Chondrocyte (in vitro differentiated cells): ENCODE results near the gene TNNI3K. TPM values are rescaled to one million over a fixed set of nuclear protein-coding genes. Genes with fewer than 3 reads are reported as not detected.

ENCODE experiments used
- DNase-seq: peaks from one replicate; pipeline ENCODE4 v3.0.0; 2021; ENCODE audit warnings: mixed read lengths, low spot score
- H3K27ac Mint-ChIP-seq: one replicate; pipeline ENCODE4 v1.8.0; 2021; ENCODE audit warnings: mild to moderate bottlenecking, moderate library complexity, mixed read lengths; ENCODE audit not compliant: unreplicated experiment
- H3K27me3 Mint-ChIP-seq: 2 replicates; pipeline ENCODE4 v1.8.0; 2021; ENCODE audit warnings: low read depth, mixed read lengths
- H3K36me3 Mint-ChIP-seq: 2 replicates; pipeline ENCODE4 v1.8.0; 2021; ENCODE audit warnings: low read depth, mixed read lengths
- H3K4me1 Mint-ChIP-seq: 2 replicates; pipeline ENCODE4 v1.8.0; 2021; ENCODE audit warnings: low read depth, mild to moderate bottlenecking, mixed read lengths
- H3K4me3 Mint-ChIP-seq: one replicate; pipeline ENCODE4 v1.8.0; 2021; ENCODE audit warnings: mild to moderate bottlenecking, moderate library complexity, mixed read lengths; ENCODE audit not compliant: unreplicated experiment
- H3K9me3 Mint-ChIP-seq: 2 replicates; pipeline ENCODE4 v1.8.0; 2021; ENCODE audit warnings: low read depth, mixed read lengths
- CTCF ChIP-seq: fragments of 200-600 bp; sonication (generic); IDR thresholded peaks from 2 replicates; pipeline ENCODE4 v1.5.0; 2021; ENCODE audit warnings: antibody characterized with exemption, mild to moderate bottlenecking, moderate library complexity
- total RNA-seq: library from RNA; stranded (reverse); gene quantifications from 3 replicates; pipeline ENCODE4 v1.2.1, GENCODE V29; 2021

The TNNI3K gene
- total RNA-seq, 1 donor from 2014 or later: not detected

- Mint-ChIP-seq H3K27me3 (peaks cover 2% of the 10 kb centered on the region), H3K36me3 (no peaks in the 10 kb centered on the region), H3K9me3 (no peaks in the 10 kb centered on the region), H3K27ac (no peak overlapping the region), H3K4me1 (no peaks in the 10 kb centered on the region), H3K4me3 (no peak overlapping the region)
- no peak for DNase-seq
- TF ChIP-seq CTCF: no peak
Measured at GRCh38 chr1:74432325-74432724, 197.1 kb downstream of the TNNI3K start.

GRCh38 chr1:74434321-74434720, 199.1 kb downstream of the TNNI3K start:
- H3K4me1 Mint-ChIP-seq: no peaks in the 10 kb centered on the region
- no peaks in the 10 kb centered on the region for H3K9me3 Mint-ChIP-seq
- H3K27ac Mint-ChIP-seq: no peak overlapping the region
- no peak for TF ChIP-seq CTCF
- H3K27me3 Mint-ChIP-seq: peaks cover 2% of the 10 kb centered on the region
- H3K4me3 Mint-ChIP-seq: no peak overlapping the region
- no peaks in the 10 kb centered on the region for H3K36me3 Mint-ChIP-seq
- DNase-seq: no peak

DNA sequence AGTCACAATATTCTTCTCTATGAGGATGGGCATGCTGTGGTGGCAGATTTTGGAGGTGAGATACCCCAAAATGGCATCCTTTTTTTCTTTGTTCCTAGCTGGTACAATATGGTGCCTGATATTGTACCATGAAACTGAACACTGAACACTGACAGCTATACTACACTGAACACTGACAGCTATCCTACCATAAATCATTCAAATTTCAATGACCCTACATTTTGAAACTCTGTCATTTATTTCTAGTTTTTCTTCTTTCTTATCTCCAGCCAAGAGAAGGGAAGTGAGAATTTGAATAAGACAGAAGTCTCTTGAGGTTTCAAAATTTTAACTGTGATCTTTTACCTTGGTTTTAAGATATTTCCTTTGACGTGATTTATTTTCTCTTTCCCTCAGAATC, 200.9 kb downstream of the TNNI3K start:
- Mint-ChIP-seq H3K27ac (no peak overlapping the region), H3K36me3 (no peaks in the 10 kb centered on the region), H3K27me3 (peaks cover 2% of the 10 kb centered on the region), H3K4me1 (no peaks in the 10 kb centered on the region), H3K4me3 (no peak overlapping the region), H3K9me3 (no peaks in the 10 kb centered on the region)
- TF ChIP-seq CTCF: no peak
- no peak for DNase-seq

DNA sequence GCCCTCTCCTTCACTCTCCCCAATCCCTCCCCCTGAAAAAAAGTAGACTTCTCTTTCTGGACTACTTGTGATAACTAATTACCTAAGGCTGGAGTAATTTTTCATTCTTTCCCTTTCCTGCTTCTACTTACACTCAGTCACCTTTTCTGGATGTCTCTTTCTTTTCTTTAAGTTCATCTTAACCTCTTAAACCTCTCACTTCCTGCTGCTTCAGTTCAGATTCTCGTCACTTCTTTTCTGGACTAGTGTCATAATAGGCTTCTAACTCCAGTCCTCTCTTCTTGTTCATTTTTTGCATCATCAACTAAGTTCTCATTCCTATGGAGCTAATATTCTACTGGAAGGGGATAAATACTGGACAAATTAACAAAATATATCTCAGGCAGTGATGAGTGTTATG, 201.8 kb downstream of the TNNI3K start:
- Mint-ChIP-seq H3K27ac (no peak overlapping the region), H3K9me3 (no peaks in the 10 kb centered on the region), H3K4me3 (no peak overlapping the region), H3K4me1 (no peaks in the 10 kb centered on the region), H3K27me3 (peaks cover 2% of the 10 kb centered on the region), H3K36me3 (no peaks in the 10 kb centered on the region)
- no peak for TF ChIP-seq CTCF
- no peak for DNase-seq

DNA sequence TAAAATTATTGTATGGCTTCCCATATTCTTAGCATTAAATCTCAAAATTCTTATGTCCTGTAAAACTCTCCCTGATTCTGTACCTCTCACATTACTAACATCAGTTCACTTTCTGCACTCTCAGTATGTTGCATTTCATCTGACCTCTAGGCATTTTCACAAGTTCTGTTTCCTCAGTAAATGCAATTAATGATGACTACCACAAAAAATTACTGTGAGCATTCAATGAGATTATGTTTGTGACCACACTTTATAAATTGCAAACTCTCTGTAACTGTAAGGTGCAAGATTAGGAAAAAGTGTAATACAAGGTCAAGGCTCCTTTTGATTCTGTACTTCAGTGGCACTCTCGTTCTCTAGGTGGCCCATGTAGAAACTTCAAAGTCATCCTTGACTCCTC, 216.8 kb downstream of the TNNI3K start:
- TF ChIP-seq CTCF: no peak
- H3K9me3 Mint-ChIP-seq: peaks cover 5% of the 10 kb centered on the region

More for the DNA sequence above, 216.8 kb downstream of the TNNI3K start:
- Mint-ChIP-seq H3K4me3 (no peak overlapping the region), H3K27me3 (peaks cover 6% of the 10 kb centered on the region), H3K27ac (no peak overlapping the region), H3K36me3 (peaks cover 3% of the 10 kb centered on the region), H3K4me1 (no peaks in the 10 kb centered on the region)
- no peak for DNase-seq
